HG03558 (cell line): ENCODE results near the gene RAB31.

Experiments used
- ATAC-seq: cut with Tn5 transposase; IDR thresholded peaks from one replicate; pipeline ENCODE4 v1.9.1; 2021; ENCODE audit warnings: moderate number of reproducible peaks; ENCODE audit not compliant: unreplicated experiment; ENCODE audit errors: extremely low read depth

The RAB31 gene

GRCh38 chr18:9710037-9710436 lies 1.9 kb downstream of the RAB31 start:
- no peak for ATAC-seq

GRCh38 chr18:9711361-9712129 lies 3.4 kb downstream of the RAB31 start:
- peak; percentile 38 for ATAC-seq

- no peak for ATAC-seq
Measured at GRCh38 chr18:9712130-9712577, 4.1 kb downstream of the RAB31 start.

- no peak for ATAC-seq
Measured at GRCh38 chr18:9712611-9713010, 4.5 kb downstream of the RAB31 start.

GRCh38 chr18:9714266-9715087 lies 6.4 kb downstream of the RAB31 start:
- ATAC-seq = no peak

GRCh38 chr18:9715088-9715343 lies 6.9 kb downstream of the RAB31 start:
- no peak for ATAC-seq

GRCh38 chr18:9715978-9716774 lies 8.1 kb downstream of the RAB31 start:
- ATAC-seq = no peak

- ATAC-seq = no peak
Measured at GRCh38 chr18:9716780-9717563, 8.9 kb downstream of the RAB31 start.

GRCh38 chr18:9719421-9719981 lies 11.4 kb downstream of the RAB31 start:
- no peak for ATAC-seq

- no peak for ATAC-seq
Measured at GRCh38 chr18:9720327-9720726, 12.2 kb downstream of the RAB31 start.

GRCh38 chr18:9721893-9722550 lies 13.9 kb downstream of the RAB31 start:
- no peak for ATAC-seq

GRCh38 chr18:9722691-9723090 lies 14.6 kb downstream of the RAB31 start:
- no peak for ATAC-seq

GRCh38 chr18:9724797-9725585 lies 16.9 kb downstream of the RAB31 start:
- no peak for ATAC-seq

GRCh38 chr18:9726175-9726574 lies 18.1 kb downstream of the RAB31 start:
- ATAC-seq = no peak

- ATAC-seq = no peak
Measured at GRCh38 chr18:9726936-9727335, 18.8 kb downstream of the RAB31 start.

- no peak for ATAC-seq
Measured at GRCh38 chr18:9730786-9731185, 22.7 kb downstream of the RAB31 start.

GRCh38 chr18:9731380-9731779 lies 23.3 kb downstream of the RAB31 start:
- ATAC-seq = no peak

GRCh38 chr18:9732031-9732430 lies 23.9 kb downstream of the RAB31 start:
- no peak for ATAC-seq

- ATAC-seq = no peak
Measured at GRCh38 chr18:9734189-9734588, 26.1 kb downstream of the RAB31 start.
